ENCODE results near the gene SMIM41.
"Not testable (repeated sequence)": the region's sequence is repeated elsewhere in the genome, so short reads cannot be mapped to it uniquely, and the experiment has no call there.

Gene SMIM41

DNA sequence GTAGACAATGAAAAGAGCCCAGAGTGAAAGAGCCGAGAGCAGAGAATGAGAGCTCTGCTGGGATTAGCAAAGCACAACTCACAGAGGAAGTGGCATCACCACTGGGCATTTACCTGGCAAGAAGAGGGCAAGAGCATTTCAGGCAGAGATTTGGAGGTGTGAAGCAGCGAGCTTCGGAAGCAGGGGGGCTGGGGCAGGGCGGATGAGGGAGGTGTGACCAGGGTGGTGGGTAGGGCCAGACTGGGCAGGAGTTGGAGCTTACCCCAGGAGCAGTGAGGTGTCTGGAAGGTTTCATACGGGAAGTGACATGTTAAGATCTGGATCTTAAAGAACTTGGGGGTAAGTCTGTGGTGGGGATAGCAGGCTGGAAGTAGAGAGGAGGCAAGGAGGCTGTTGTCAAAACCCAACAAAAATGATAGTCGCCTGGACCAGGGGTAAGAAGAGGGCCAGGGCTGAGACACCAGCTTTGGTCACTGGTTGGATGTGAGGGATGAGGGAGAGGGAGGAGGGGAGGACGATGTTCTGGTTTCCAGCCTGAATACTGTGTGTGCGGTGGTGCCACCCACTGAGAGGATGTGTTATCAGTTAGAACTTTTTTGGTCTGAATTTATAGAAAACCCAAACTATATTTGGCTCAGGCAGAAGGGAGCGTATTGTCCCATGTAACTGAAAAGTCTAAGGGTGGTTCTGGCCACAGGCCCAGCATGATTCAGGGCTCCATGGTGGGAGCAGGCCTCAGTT is 5.2 kb downstream of the SMIM41 start:
- no peak for DNase-seq (ENCODE audit: low read depth in 4 of 4, low spot score in 1 of 4)

DNA sequence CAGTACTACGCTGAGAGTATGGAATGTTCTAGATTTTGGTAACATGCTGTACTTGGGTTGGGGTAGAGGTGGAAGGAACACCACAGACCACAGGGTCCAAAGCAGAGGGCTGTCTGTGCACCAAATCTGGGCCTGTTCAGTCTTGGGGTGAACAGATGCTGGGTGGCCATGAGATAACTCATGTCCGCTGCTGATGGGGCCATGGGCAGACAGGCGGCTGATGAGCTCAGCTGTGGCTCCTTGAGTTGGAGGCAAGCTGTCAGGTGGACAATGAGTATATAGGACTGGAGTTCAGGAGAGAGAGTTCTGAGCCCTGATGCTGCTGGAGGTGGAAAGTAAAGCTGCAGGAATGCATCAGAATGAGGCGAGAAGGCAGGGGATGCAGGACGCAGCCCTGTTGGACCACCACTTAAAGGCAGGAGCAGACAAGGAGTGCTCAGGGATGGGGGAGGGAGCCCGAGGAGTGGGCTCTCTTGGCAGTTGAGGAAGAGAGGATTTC is 6.2 kb downstream of the SMIM41 start:
- DNase-seq (ENCODE audit: low read depth in 4 of 4, low spot score in 1 of 4) = no peak

GRCh38 chr12:52086366-52086765 is 6.9 kb downstream of the SMIM41 start:
- no peak for DNase-seq (ENCODE audit: low read depth in 4 of 4, low spot score in 1 of 4)

GRCh38 chr12:52086944-52087835 is 7.7 kb downstream of the SMIM41 start:
- no peak for DNase-seq (ENCODE audit: low read depth in 4 of 4, low spot score in 1 of 4)

DNA sequence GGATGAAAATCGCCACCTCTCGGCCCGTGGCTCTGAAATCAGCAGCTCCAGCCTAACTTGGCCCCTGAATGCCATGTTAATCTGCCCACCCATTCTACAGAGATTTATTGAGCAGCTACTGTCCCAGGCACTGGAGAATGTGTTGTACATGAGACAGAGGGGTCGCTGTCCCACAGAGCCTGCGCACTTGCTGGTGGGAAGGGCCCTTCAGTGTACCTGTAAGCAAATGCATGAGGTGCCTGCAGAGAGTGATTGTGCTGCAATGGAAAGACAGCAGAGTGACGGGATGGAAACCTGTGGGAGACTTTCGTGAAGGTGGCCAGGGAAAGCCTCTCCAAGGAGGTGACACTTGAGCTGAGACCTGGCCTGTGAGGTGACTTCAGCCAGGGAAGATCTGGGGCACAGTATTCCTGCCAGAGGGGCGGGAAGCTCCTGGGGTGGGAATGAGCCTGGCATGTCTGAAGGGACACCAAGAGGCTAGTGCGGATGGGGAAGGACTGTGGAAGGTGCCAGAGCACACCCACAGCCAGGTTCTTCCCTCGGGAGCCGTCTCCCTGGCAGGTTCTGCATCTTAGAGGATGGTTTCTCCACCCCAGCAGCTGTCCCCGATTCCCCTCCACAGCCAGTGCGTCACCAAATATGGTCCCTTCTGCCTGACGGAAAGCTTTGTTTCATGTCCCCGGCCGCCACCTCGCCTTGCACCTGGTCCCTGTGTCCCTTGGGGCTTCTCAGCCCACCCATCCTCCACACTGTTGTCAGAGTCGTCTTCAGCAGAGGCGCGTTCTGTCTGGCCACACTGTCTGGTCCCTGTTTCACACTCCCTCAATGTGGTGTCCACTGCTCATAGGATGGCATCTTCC is 8.7 kb downstream of the SMIM41 start:
- no peak for DNase-seq (ENCODE audit: low read depth in 4 of 4, low spot score in 1 of 4)

- DNase-seq (ENCODE audit: low read depth in 4 of 4, low spot score in 1 of 4) = no peak
These were observed 10.0 kb downstream of the SMIM41 start for GRCh38 chr12:52089491-52089890.

DNA sequence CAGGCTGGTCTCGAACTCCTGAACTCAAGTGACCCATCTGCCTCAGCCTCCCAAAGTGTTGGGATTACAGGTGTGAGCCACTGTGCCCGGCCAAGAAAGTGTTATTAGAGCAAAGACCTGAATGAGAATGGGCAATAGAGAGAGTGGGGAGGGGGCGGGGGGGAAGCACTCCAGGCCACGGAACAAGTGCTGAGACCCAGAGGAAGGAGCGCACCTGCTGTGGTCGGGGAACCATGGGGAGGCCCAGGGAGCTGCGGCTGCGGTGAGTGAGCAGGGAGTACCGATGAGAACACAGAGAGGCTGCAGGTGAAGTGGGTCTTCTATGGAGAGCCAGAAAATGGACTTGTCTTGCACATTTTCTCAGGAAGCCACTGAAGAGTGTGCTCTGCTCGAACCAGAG is 10.8 kb downstream of the SMIM41 start:
- no peak for DNase-seq (ENCODE audit: low read depth in 4 of 4, low spot score in 1 of 4)

DNA sequence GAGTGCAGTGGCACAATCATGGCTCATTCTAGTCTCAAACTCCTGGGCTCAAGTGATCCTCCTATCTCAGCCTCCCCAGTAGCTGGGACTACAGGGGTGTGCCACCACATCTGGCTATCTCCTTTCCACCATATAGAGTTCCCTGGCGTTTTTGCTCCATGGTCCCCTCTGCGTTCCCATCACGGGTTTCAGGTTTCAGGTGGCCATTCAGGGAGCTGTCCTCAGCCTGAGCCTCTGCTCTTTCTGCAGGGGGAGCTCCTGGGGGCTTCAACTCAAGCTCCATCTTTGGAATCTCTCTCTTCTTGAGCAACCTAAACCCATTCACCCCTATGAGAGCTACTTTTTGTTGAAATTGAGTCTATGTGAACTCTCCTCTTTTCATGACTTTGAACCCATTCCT is 11.6 kb downstream of the SMIM41 start:
- no peak for DNase-seq (ENCODE audit: low read depth in 4 of 4, low spot score in 1 of 4)

GRCh38 chr12:52091869-52092268 is 12.4 kb downstream of the SMIM41 start:
- DNase-seq (ENCODE audit: low read depth in 4 of 4, low spot score in 1 of 4) = no peak

- DNase-seq (ENCODE audit: low read depth in 4 of 4, low spot score in 1 of 4) = no peak
These were observed 13.8 kb downstream of the SMIM41 start for GRCh38 chr12:52093346-52093745.

DNA sequence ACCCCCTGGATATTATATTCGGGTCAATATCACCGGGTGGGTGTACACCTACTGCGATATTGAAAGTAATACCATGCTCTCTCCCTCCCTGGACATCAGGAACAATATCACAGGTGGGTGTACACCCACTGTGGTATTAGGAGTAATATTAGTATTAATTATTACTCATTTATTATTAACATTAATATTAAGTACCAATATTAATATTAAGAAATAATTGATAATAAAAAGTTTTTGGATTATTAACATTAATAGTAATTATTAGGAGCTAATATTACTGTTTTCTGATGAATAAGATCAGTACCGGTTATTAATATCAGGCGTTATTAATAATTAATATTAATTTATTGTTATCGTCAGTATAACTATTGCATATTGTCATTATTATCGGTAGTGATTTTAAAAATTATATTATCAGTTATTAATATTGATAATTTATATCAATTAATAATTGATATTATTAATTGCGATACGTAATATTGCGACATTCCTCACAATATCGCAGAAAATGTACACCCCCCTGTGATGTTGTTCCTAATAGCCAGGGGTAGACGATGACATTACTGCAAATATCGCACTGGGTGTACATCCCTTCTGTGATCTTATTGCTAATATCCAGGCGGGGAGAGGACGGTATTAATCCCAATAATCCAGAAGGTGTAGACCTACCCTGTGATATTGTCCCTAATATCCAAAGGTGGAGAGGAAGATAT is 17.0 kb downstream of the SMIM41 start:
- DNase-seq (ENCODE audit: low read depth in 4 of 4, low spot score in 1 of 4) = no peak

DNA sequence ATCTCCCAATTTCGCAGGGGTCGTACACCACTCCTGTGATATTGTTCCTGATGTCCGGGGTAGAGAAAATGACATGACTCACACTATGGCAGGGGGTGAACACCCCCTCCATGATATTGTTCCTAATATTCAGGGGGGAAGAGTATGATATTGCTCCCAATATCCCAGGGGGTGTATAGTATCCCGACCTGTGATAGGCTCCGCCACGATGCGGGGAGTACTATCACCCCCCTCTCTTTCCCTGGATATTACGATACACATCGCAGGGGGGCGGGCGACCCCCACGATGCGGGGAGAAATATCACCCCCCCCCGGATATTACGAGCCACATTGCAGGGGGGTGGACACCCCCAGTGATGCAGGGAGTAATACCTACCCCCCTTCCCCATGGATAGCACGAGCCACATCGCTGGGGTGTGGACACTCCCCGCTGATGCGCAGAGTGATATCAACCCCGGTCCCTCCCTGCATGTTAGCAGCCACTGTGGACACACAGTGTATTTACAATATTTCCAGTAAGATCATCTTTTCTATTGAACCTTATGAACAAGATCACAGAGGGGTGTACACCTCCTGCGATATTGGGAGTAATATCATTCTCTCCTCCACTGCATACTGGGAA is 17.7 kb downstream of the SMIM41 start:
- DNase-seq (ENCODE audit: low read depth in 4 of 4, low spot score in 1 of 4) = no peak

GRCh38 chr12:52104431-52105089 is 25.1 kb downstream of the SMIM41 start:
- not testable (repeated sequence) for DNase-seq (ENCODE audit: low read depth in 4 of 4, low spot score in 1 of 4)

GRCh38 chr12:52116222-52117125 is 37.0 kb downstream of the SMIM41 start:
- DNase-seq (ENCODE audit: low read depth in 4 of 4, low spot score in 1 of 4) = peak in 3 of 4 experiments; percentile 33 to 54 (median 43)

DNA sequence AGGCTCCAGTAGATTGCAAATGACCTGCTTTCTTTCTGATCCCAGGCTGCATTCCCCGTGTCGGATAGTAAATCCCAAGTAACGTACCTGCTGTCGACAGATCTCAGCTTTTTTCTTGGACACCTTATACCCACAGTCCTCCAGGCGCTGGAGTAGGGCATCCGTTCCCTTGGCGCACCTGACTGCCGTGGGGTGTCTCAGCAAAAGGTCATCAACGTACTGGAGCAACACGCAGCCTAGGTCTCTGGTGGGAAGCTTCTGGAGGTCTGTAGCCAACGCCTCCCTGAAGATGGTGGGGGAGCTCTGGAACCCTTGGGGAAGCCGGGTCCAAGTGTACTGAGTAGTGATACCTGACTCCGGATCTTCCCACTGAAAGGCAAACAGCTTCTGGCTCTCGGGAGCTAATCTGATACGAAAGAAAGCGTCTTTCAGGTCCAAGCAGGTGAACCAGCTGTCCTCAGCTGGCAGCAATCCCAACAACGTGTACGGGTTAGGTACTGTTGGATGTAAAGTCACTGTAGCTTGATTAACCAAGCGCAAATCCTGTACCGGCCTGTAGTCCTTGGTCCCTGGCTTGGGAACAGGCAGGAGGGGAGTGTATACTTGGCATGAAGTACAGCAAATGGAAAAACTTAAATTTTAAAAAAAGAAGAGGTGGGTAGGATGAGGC is 38.4 kb downstream of the SMIM41 start:
- not testable (repeated sequence) for DNase-seq (ENCODE audit: low read depth in 4 of 4, low spot score in 1 of 4)

DNA sequence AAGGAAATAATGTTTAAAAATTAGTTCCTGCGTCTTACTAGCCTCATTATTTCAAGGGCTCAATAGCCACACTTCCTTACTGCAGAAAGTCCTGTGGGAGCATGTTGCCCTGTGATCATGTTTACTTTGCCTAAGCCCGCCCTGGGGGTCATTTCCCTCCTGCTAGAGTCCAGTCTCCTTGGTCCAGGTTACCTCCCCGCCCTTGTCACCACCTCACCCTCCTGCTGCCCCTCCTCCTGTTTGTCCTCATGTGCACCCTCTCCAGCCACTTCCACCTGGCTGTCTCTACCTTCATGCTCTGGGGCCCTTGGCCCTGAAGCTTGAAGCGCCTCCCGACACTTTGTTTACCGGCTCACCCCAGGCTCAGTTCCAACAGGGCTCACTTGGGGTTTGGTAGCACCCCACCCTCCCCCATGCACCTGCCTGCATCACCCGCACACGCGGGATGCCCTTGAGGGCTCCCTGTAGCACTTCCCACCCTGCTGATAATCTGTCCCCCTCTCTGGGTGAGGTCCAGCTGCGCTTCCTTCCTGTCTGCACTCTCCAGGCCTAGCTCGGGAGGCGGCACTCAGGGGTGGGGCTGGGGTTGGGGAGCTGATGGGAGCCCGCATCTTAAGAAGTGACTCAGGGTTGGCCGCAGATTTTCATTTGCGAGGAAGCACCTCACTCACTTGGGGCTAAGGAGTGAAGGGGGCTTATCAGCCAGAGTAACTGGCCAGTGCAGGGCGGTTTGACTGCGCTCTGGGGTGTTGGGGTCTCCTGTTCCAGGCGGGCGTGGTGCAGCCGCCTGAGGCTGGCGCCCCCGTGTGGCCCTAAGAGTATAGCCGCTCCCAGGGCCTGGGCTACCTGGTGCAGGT is 40.1 kb downstream of the SMIM41 start:
- peak in 1 of 4 experiments; percentile 31 for DNase-seq (ENCODE audit: low read depth in 4 of 4, low spot score in 1 of 4)

Measured in stimulated activated CD4-positive, alpha-beta T cell treated with anti-CD3 and anti-CD28 coated beads, Interleukin-1b, Interleukin-23, amount 100 ng/mL, for 24 hours (primary cell).